ENCODE measurements around the gene LRRK1.

GRCh38 chr15:100928632-100929280 is 9.6 kb downstream of the LRRK1 start:
- TF ChIP-seq POLR2AphosphoS5 (IDR thresholded peaks at IDR 0.05; ENCODE audit: low read depth, low read length): no peak
- TF ChIP-seq POLR2A (IDR thresholded peaks at IDR 0.05; ENCODE audit: low read depth, low read length): no peak
- TF ChIP-seq TAF1 (IDR thresholded peaks at IDR 0.05; ENCODE audit: low read depth, low read length): no peak
- TF ChIP-seq SPI1 (IDR thresholded peaks at IDR 0.05; ENCODE audit: low read depth, low read length): no peak
- no peak for TF ChIP-seq POU2F2 (IDR thresholded peaks at IDR 0.05; ENCODE audit: low read depth, low read length)

All from GM12891 (cell line).